Liver (tissue), 3 donors: ENCODE results near the gene CCL2.

Experiments
- ATF3 ChIP-seq: IDR thresholded peaks from 2 replicates; pipeline ENCODE4 v1.6.1; 2016; ENCODE audit warnings: antibody characterized with exemption
- CTCF ChIP-seq: fragments of 150-350 bp; IDR thresholded peaks from 2 replicates; pipeline ENCODE4 v1.5.1; 2017; ENCODE audit warnings: improper control_type of control experiment, low read depth, low read length; ENCODE audit not compliant: missing input control
- EGR1 ChIP-seq, 2 donors: IDR thresholded peaks; 2 replicates each; pipeline ENCODE4 v1.6.1; 2016 to 2018; ENCODE audit warnings: antibody characterized with exemption in 2 of 2, low read depth in 2 of 2
- GABPA ChIP-seq, 2 donors: IDR thresholded peaks in 1 of 2; conservative IDR thresholded peaks in 1 of 2; 2 replicates each; pipeline ENCODE4 v1.6.1; 2016; ENCODE audit warnings: antibody characterized with exemption in 2 of 2, mild to moderate bottlenecking in 1 of 2, moderate library complexity in 1 of 2
- HNF4G ChIP-seq: IDR thresholded peaks from 2 replicates; pipeline ENCODE4 v1.6.1; 2016; ENCODE audit warnings: antibody characterized with exemption
- JUND ChIP-seq, 2 donors: IDR thresholded peaks; 2 replicates each; pipeline ENCODE4 v1.6.1; 2016; ENCODE audit warnings: antibody characterized with exemption in 2 of 2
- NR2F2 ChIP-seq: IDR thresholded peaks from 2 replicates; pipeline ENCODE4 v1.6.1; 2016; ENCODE audit warnings: antibody characterized with exemption
- RAD21 ChIP-seq, 2 donors: IDR thresholded peaks; 2 replicates each; pipeline ENCODE4 v1.6.1; 2016; ENCODE audit warnings: antibody characterized with exemption in 2 of 2, mild to moderate bottlenecking in 2 of 2
- REST ChIP-seq: IDR thresholded peaks from 2 replicates; pipeline ENCODE4 v1.6.1; 2016; ENCODE audit warnings: antibody characterized with exemption, mild to moderate bottlenecking
- SP1 ChIP-seq: IDR thresholded peaks from 2 replicates; pipeline ENCODE4 v1.6.1; 2018; ENCODE audit warnings: antibody characterized with exemption, mild to moderate bottlenecking
- donor health status: healthy.
- donor health status: healthy.

- TF ChIP-seq CTCF (no peak), GABPA (IDR thresholded peaks at IDR 0.05 in 1 of 2, conservative IDR thresholded peaks at IDR 0.05 in 1 of 2) (no peak), SP1 (no peak), REST (no peak), EGR1 (IDR thresholded peaks at IDR 0.05; ENCODE audit: low read depth in 2 of 2) (no peak), HNF4G (no peak), ATF3 (no peak), JUND (IDR thresholded peaks at IDR 0.05) (no peak), NR2F2 (no peak), RAD21 (IDR thresholded peaks at IDR 0.05) (no peak)
These were observed 43.9 kb downstream of the CCL2 start for GRCh38 chr17:34299027-34299426.
